Measurements from ENCODE around the gene GTPBP1.
A peak's percentile ranks its signal among the peaks of the same experiment; 100 is the strongest.

Gene GTPBP1

GRCh38 chr22:38741166-38741565 is 35.4 kb downstream of the GTPBP1 start:
- DNase-seq (ENCODE audit: low read depth): no peak

- DNase-seq (ENCODE audit: low read depth): no peak
These were observed 35.8 kb downstream of the GTPBP1 start for GRCh38 chr22:38741576-38741975.

- DNase-seq (ENCODE audit: low read depth): no peak
These were observed 36.6 kb downstream of the GTPBP1 start for GRCh38 chr22:38742176-38742942.

- DNase-seq (ENCODE audit: low read depth): no peak
These were observed 39.2 kb downstream of the GTPBP1 start for GRCh38 chr22:38744981-38745380.

GRCh38 chr22:38745676-38746460 is 40.1 kb downstream of the GTPBP1 start:
- no peak for DNase-seq (ENCODE audit: low read depth)

GRCh38 chr22:38748487-38749136 is 42.9 kb downstream of the GTPBP1 start:
- DNase-seq (ENCODE audit: low read depth): no peak

GRCh38 chr22:38750104-38750503 is 44.4 kb downstream of the GTPBP1 start:
- no peak for DNase-seq (ENCODE audit: low read depth)

- no peak for DNase-seq (ENCODE audit: low read depth)
These were observed 44.9 kb downstream of the GTPBP1 start for GRCh38 chr22:38750638-38751037.

GRCh38 chr22:38751066-38751421 is 45.3 kb downstream of the GTPBP1 start:
- DNase-seq (ENCODE audit: low read depth): no peak

GRCh38 chr22:38751422-38752346 is 45.9 kb downstream of the GTPBP1 start:
- DNase-seq (ENCODE audit: low read depth): no peak

- peak; percentile 39 for DNase-seq (ENCODE audit: low read depth)
These were observed 48.4 kb downstream of the GTPBP1 start for GRCh38 chr22:38753948-38754750.

- no peak for DNase-seq (ENCODE audit: low read depth)
These were observed 49.0 kb downstream of the GTPBP1 start for GRCh38 chr22:38754751-38755154.

GRCh38 chr22:38755155-38755910 is 49.6 kb downstream of the GTPBP1 start:
- DNase-seq (ENCODE audit: low read depth): peak; percentile 70

GRCh38 chr22:38755911-38756532 is 50.3 kb downstream of the GTPBP1 start, which contains the start of gene SUN2:
Gene SUN2 (minus strand): TSS chr22:38755998. CDS start chr22:38752628, 3,370 bp downstream.
- peak; percentile 72 for DNase-seq (ENCODE audit: low read depth)

GRCh38 chr22:38756711-38757463 is 51.1 kb downstream of the GTPBP1 start:
- DNase-seq (ENCODE audit: low read depth): no peak

GRCh38 chr22:38757464-38757757 is 51.7 kb downstream of the GTPBP1 start:
- DNase-seq (ENCODE audit: low read depth): no peak

- no peak for DNase-seq (ENCODE audit: low read depth)
These were observed 52.7 kb downstream of the GTPBP1 start for GRCh38 chr22:38758276-38758945.

GRCh38 chr22:38759005-38759404 is 53.3 kb downstream of the GTPBP1 start:
- no peak for DNase-seq (ENCODE audit: low read depth)

Measured in fibroblast of the conjunctiva (primary cell).